Stimulated activated CD8-positive, alpha-beta memory T cell treated with anti-CD3 and anti-CD28 coated beads, Interleukin-12 subunit alpha, Interleukin-12 subunit beta, amount 100 ng/mL, for 4 hours (primary cell): ENCODE measurements around the gene CSRNP3.

Experiments used
- DNase-seq: peaks from one replicate; pipeline ENCODE4 v3.0.0-alpha.2; 2020; ENCODE audit warnings: low read depth

CSRNP3 gene, protein sequence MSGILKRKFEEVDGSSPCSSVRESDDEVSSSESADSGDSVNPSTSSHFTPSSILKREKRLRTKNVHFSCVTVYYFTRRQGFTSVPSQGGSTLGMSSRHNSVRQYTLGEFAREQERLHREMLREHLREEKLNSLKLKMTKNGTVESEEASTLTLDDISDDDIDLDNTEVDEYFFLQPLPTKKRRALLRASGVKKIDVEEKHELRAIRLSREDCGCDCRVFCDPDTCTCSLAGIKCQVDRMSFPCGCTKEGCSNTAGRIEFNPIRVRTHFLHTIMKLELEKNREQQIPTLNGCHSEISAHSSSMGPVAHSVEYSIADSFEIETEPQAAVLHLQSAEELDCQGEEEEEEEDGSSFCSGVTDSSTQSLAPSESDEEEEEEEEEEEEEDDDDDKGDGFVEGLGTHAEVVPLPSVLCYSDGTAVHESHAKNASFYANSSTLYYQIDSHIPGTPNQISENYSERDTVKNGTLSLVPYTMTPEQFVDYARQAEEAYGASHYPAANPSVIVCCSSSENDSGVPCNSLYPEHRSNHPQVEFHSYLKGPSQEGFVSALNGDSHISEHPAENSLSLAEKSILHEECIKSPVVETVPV

DNA sequence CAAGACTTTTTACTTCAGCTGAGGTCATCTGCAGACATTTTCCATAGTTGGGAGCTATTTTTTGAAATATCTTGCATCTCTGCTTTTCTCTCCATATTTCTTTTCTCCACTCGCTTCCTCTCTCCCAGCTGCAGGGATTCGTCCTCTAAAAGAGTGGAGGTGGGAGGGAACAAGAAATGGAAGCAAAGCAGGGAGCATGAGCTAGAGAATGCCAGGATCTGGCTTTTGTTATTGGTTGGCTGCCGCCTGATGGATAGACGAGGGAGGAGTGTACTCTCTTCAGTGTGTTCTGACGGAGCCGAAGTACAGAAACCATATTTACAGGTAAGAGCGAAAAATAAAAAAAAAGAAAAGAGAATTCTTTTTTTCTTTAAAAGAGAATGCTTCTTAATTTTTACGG, at the start of gene CSRNP3:
TSS of gene CSRNP3 (plus strand) at position 282 of the 400 bp plus-strand sequence. CDS start 125,368 bp downstream, outside the sequence.
- no peak for DNase-seq

DNA sequence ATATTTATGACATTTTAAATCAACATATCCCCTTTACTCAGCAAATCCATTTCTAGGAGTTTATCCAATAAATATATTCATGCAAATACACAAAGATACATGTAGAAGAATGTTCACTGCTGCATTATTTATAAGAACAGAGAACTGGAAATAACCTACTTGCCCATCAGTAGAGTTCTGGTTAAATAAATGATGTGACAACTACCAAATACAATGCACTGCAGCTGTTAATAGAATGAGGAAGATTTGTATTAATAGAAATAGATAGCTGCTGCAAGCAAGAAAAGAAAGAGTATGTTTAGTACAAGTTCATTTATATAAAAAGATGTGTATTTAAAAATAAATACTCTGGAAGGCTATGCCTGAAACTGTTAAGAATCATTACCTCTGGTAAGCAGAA, 49.3 kb upstream of the CSRNP3 start:
- no peak for DNase-seq

DNA sequence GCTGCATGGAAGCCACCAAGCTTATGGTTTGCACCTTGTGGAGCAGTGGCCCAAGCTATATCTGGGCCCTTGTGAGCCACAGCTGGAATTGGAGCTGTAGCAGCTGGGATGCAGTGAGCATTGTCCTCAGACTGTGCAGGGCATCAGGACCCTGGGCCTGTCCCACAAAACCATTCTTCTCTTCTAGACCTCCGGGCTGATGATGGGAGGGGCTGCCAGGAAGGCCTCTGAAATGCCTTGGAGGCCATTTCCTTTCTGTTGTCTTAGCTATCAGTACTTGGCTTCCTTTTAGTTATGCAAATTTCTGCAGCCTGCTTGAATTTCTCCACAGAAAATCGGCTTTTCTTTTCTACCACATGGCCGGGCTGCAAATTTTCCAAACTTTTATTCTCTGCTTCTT, 46.4 kb upstream of the CSRNP3 start:
- DNase-seq, result no peak

DNA sequence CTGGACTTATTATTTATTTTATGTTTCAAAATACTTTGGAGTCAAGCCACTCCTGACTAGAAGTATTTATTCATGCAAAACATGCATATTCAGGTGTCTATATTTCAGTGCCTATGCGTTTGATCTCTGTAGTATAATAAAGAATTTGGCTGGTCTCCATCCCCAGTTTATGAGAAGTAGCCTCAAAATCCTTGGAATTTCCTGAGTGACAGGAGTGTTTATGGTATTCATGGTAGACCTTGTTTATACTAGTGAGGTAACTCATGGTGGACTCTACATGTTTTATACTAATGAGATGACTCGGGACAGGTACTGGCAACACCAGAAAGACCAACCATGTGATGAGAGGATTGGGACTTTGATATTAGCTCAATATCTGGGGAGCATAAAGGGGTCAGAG, 43.9 kb upstream of the CSRNP3 start:
- no peak for DNase-seq

DNA sequence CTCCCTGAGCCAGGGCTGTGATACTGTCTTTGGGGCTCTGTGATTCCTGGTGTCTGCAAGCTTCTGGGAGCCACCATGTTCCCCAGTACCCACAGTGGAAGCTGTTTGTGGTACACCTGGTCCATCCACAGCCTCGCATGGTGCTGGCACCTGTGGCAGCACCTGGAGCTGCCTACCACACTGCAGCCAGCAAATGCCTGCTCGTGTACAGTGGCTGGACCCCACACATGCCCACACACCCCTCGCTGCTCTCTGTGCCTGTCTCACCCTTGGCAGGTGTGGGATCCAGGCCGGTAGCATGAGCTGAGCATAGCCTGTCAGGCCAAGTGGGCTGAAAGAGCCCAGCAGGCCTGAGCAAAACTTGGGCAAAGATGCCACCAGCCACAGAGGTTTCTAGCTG, 41.8 kb upstream of the CSRNP3 start:
- no peak for DNase-seq

DNA sequence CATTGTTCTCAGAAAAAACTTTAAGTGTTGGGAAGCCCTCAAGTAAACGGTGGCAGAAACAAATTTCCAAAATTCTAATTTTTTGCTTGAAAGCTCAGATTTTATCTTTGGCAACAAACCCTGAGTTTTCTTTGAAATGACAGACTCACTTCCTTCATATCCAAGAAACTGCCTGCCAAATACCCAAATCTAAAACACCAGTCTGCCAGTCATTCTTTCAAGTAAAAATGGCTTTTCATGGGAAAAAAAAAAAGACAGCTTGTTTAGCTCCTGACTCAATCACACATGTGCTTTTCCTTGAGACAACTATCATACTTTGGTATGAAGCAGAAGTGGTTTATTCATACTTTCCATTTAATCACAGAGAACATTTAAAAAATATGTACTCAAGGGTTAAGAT, 40.6 kb upstream of the CSRNP3 start:
- DNase-seq, result no peak

DNA sequence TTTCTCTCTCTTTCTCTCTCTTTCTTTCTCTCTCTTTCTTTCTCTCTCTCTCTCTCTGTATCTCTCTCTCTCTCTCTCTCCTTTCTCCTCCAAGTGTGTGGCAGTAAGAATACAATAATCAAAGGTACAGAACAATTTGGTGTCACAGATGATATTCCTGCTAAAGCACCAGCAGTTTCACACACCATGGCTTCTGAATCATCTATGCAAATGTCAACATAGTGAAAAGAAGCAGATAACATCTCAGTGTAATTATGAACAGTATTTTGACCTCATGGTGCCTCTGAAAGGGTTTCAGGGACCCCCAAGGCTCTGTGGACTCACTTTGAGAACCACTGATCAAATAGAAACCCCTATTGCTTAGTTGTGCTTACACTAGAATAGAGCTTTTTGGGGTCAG, 38.5 kb upstream of the CSRNP3 start:
- no peak for DNase-seq

DNA sequence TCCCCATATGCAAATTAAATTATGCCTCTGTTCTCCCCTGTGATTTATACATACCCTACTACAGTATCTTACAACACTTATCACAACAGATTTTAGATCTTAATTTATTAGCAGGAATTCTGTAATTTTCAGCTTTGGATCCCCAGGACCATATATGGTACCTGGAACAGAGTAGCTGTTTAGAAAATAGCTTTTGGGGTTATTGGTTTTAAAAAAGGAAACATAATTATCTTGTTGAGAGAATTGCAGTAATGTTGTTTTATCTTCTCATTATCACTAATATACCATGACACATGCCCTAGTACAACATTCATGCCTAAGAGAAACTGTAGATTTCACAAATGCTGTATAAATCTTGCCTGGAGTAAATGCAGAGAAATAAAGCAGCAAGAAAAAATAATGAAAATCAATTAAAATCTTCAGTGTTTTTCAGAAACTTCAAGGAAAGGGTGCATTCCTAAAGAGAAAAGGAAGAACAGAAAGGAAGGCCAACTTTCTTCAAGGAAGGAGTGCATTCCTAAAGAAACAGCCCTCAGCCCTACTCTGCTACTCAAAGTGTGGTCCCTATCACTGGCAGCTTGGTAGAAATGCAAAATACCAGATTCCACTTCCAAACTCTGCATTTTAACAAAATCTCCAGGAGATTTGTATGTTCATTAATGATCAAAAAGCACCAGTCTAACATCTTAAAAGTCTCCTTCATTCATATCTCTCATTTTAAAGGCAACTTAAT, 37.1 kb upstream of the CSRNP3 start:
- DNase-seq, result no peak

DNA sequence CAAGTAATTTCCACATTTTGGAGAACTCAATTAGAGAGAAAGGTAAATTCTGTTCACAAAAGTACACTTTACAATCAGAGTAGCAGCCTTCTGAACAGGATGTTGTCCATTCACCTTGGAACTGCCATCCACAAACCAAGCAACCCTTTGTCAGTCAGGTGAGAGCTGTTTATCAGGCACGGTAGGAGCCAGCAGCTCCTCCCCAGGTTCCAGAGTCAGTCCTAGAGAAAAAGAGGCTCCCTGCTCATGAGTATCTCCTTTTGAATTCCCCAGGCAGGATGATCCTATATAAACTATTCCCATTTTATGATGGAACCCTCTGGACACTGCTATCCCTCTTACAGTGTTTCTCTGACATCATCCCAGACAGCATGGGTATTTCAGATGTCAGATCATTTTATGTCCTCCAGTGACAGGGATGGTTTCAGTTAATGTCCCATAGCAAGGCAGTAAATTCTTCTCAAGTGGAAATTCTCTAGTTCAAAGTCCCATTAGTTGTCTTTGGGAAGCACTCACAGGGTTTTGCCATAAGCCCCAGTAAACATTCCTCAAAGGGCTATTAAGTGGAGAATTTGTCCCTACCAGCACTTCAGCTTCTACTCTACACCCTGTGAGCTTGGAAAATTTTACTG, 34.5 kb upstream of the CSRNP3 start:
- DNase-seq, result no peak

DNA sequence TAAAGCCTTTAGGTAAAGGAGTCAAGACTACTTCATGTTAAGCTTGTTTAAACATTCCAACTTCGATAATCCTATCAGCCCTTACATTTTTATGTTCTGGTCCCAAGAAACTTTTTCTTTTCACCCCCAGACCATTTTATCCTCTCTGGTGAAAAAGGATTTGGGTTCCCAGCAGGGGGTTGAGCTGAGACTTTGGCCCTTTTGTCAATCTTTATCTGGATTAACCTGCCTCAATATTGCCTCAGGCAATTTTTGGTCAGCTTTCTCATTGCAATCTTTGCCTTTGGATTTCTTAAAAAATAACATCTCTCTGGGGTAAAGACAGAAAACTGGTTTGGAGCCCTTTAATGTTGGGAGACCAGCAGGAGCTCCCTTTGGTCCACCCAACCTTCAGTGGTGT, 33.9 kb upstream of the CSRNP3 start:
- no peak for DNase-seq

DNA sequence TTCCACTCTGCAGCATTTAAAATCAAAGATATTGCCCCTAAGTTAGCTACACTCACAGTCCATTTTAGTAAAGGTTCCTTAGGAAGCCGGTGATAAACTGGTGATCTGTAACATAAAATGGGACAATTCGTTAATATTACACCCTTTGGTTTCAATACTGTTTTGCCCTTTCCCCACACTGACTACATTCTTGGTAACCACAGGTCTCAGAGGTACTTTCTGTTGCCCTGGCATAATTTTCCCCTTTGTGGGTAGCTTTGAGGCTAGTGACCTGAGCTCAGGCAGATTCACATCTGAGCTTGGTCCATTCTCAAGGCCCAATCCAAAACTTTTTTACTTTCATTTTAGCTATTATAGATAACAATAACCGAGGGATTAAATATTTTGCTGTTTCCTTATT, 32.9 kb upstream of the CSRNP3 start:
- DNase-seq, result no peak

DNA sequence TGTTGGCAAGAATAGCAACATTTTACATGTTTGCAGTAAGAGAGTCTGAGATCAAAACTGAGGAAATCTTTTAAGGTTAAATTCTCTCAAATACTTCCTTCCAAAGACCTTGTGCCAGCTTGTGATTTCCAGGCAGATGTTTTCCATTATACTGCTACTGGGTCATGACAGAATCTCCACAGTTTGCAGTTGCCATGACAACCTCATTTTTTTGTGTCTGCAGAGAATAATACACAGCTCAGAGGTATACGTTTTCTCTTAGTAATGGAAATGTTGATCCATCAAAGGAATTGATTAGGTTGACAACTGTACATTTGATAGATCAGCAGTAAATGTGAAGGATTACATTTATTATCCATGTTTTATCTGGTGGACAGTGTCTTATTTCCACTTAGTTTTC, 29.1 kb upstream of the CSRNP3 start:
- no peak for DNase-seq

DNA sequence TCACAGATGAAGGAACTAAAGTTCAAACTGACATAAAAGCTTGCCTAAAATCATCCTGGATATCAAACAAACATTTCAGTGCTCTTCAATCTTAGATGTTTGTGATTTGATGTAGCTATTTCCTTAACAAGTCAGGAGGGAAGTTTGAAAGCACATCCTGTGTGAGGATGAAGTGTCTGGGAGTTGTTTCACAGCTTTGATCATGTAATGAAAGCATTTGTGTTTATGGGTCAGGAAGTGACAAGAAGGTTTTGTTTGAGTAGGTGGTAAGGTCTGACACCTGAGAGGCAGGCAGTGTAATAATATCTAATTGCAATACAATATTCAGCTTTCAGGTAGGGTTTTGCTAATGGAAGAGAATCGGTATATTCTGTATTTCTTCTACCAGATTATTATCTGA, 26.0 kb upstream of the CSRNP3 start:
- DNase-seq, result no peak

DNA sequence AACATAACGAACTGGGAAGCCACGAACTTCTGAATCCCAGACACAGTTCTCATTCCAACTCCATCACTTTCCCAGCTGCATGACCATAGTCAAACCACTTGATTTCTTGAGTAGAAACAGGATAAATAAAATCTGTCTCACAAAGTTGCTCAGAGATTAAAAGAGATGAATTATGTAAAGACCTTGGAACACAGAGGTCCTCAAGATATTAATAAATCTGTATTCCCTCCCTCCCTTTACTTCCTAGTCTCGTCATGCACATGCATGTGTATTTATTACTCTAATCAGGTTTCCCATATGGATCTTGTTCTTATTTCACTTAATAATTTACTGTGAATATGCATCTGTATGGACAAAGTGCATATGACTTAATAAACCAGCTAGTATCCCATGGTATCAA, 21.1 kb upstream of the CSRNP3 start:
- no peak for DNase-seq

DNA sequence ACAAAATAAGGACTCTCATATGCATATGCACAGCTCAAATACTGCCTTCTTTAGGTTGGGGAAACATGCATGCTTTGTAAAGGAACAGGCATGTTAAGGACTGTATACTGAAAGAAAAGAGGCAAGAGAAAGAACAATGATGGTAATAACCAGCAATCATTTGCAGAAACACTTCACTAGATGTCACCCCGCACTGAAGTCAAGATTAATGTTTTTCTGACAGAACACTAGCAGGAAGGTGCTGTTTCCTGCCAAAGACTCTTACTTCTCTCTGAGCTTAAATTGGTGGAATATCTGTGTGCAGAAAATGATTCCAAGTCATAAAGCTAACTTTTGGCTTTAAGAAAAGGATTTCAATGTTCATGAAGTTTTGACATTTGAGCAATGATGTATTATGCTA, 19.3 kb upstream of the CSRNP3 start:
- no peak for DNase-seq

DNA sequence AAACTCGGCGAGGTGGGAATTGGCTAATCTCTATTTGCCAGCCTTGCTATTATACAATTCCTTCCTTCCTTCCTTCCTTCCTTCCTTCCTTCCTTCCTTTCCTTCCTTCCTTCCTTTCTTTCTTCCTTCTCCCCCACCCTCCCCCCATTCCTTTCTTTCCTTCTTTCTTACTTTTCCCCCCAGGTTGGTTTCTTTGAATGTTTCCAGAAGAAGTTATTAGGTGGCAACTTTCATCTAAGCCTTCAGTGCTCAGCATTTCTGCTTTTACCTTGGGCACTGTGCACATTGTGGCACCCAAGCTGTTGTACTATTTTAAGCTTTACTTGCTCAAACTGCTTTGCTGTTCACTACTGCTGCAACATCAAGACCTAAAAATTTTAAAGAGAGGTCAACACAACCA, 17.2 kb upstream of the CSRNP3 start:
- DNase-seq, result no peak

DNA sequence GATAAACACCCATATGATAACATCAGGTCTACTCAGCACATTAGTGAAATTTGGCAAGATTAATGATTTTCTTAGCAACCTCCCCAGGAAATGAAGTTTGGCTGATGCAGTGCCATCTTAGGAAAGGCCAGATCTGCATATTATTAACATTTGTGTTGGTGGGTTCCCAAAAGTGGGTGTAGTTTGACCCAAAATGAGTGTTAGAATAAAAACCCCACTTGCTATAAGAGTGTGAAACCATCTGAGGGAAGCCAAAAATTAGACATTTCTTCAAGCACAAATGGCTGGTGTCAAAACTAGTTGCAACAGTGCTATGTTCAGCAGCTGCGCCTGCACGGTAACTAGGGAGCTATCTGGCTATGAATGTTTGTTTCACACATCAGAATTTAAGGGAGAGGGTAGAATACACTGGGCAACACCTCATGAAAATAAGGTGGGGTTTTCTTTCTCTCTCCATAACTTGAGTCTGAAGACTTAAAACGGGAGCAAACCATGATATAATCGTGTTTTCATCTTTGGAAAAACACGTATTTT, 15.9 kb upstream of the CSRNP3 start:
- no peak for DNase-seq

DNA sequence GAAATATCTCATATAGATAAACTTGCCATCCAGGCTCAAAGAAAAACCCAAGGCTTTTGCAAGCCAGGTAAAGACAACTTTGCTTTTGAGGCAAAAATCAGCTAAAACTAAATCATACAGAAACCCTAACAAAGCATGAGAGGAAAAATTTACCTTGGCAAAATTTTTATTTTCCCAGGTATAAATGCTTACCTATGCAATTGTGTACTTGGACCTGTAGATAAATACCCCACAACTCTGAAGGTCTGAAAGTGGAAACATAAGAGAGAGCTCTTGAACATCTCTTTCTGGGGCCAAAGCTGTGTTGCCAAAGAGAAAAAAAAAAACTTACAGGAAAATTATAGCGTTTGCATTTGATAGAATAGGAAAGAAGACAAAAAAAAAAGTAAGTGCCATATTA, 14.6 kb upstream of the CSRNP3 start:
- DNase-seq, result no peak

DNA sequence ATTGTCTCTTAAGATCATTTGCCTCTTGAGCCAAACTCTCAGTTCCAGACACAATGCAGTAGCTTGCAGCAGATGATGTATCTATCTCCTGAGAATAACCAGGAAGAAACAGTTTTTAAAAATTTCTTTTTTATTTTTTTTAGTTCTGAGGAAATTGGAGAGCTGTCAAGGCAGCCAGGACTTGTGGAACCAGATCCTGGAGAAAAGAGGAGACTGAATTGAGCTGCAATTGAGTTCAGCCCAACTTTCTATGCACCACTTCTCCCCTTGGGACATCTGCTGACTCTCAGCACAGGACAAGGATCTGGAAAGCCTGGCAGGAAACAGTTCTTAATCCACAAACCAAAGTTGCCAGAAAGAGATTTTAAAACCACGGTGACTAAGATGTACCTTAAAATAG, 13.5 kb upstream of the CSRNP3 start:
- no peak for DNase-seq

DNA sequence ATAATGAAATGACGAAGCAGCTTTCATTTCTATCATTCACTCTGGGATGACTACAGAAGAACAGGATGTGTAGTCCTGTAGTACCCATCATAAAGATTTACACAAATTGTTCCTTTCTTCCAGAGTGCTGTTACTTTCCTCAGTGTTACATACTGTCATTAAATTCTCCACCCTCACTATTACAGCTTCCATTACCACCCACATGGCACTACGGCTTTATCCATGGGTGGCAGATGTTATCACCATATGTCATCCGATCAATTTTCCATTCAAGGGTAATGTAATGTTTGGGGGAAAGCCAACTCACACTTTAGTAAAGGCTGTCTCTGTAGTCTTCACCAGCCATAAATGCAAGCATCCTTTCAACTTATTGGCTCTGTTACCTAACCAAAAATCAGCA, 7.1 kb upstream of the CSRNP3 start:
- DNase-seq, result no peak

DNA sequence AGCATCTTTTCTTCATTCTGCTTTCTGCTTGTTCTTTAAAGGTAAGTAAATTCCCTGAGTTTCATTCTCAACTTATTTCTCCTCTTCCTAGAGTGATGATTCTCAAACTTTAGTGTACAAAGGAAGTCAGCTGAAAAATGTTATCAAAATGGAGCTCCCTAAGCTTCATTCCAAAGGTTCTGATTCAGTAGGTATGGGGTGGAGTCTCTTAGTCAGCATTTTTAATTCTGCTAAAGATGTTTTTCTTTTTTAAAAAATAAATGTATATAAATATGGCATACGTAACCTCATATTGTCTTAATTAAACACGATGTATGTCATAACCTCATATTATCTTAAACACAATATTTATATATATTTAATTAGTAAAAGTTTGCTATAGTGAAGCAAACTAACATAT, 3.1 kb upstream of the CSRNP3 start:
- no peak for DNase-seq

DNA sequence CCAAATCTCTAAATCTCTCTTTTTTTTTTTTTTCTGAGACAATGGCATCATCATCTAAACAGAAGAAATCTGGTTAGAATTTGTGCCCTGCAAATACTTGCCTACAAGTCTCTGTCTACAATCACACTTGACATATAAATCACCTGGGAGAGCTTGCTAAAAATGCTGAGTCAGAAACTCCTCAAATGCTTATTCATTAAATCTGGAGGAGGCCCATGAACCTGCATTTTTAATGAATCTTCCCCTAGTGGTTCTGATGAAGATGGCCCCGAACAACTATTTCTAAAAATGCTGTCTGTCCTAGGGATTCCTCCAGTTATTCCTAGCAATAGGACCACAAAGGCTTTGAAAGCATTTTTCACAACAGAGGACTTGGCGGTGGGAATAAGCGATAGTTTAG, 1.6 kb upstream of the CSRNP3 start:
- DNase-seq, result no peak

DNA sequence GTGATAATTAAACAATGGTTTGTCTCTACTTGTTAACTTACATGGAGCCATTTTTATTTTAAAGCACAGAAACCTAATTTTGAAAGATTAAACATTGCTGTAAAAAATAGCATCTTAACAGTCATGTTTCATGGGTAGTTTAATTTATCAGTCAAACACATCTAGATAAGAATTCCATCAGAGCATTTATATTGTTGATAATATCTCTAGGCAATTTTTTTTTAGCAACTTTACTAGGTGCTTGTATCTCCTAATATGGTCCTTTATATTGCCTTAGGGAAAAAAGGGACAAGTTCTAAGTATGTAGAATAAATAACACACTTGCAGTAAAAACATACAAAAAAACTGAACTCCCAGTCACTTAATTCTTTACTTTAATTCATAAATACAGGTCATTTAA, 863 bp downstream of the CSRNP3 start:
- no peak for DNase-seq
